ENCODE data around the gene ADM.
"Not testable (repeated sequence)": the region's sequence is repeated elsewhere in the genome, so short reads cannot be mapped to it uniquely, and the experiment has no call there.

Gene ADM

GRCh38 chr11:10304495-10305261 is at the start of gene ADM:
ADM (plus strand) TSS chr11:10305073; CDS start chr11:10305701, 628 bp downstream.
- H3K27ac ChIP-seq: peak within 1 kb of the TSS in 20 of 21 experiments; percentile 56 to 91 (median 82)
- H3K4me3 ChIP-seq: peak within 1 kb of the TSS; percentile 52 to 77 (median 65)

- no peak overlapping the region for H3K27ac ChIP-seq
- H3K4me3 ChIP-seq: no peak overlapping the region
Measured at GRCh38 chr11:10255388-10256125, 49.3 kb upstream of the ADM start.

- no peak overlapping the region for H3K4me3 ChIP-seq
- no peak overlapping the region for H3K27ac ChIP-seq
Measured at GRCh38 chr11:10257478-10257877, 47.4 kb upstream of the ADM start.

GRCh38 chr11:10261821-10262220 is 43.1 kb upstream of the ADM start:
- H3K27ac ChIP-seq: no peak overlapping the region
- H3K4me3 ChIP-seq: no peak overlapping the region

GRCh38 chr11:10263929-10264328 is 40.9 kb upstream of the ADM start:
- H3K27ac ChIP-seq: no peak overlapping the region
- H3K4me3 ChIP-seq: no peak overlapping the region

GRCh38 chr11:10264716-10265115 is 40.2 kb upstream of the ADM start:
- not testable (repeated sequence) for H3K4me3 ChIP-seq, H3K27ac ChIP-seq

GRCh38 chr11:10265936-10266335 is 38.9 kb upstream of the ADM start:
- no peak overlapping the region for H3K27ac ChIP-seq

GRCh38 chr11:10267821-10268220 is 37.1 kb upstream of the ADM start:
- Histone ChIP-seq H3K27ac (peak overlapping the region in 1 of 21 experiments; percentile 5), H3K4me3 (no peak overlapping the region)

More at GRCh38 chr11:10265936-10266335, 38.9 kb upstream of the ADM start:
- no peak overlapping the region for H3K4me3 ChIP-seq

- Histone ChIP-seq H3K27ac (no peak overlapping the region), H3K4me3 (no peak overlapping the region)
Measured at GRCh38 chr11:10268746-10269488, 36.0 kb upstream of the ADM start.

- Histone ChIP-seq H3K27ac (no peak overlapping the region), H3K4me3 (no peak overlapping the region)
Measured at GRCh38 chr11:10272132-10272531, 32.7 kb upstream of the ADM start.

- H3K27ac ChIP-seq: no peak overlapping the region
Measured at GRCh38 chr11:10273738-10274137, 31.1 kb upstream of the ADM start.

GRCh38 chr11:10274726-10275125 is 30.1 kb upstream of the ADM start:
- Histone ChIP-seq H3K4me3 (no peak overlapping the region), H3K27ac (no peak overlapping the region)

More at GRCh38 chr11:10273738-10274137, 31.1 kb upstream of the ADM start:
- no peak overlapping the region for H3K4me3 ChIP-seq

- no peak overlapping the region for H3K4me3 ChIP-seq
- H3K27ac ChIP-seq: no peak overlapping the region
Measured at GRCh38 chr11:10275714-10276113, 29.2 kb upstream of the ADM start.

- Histone ChIP-seq H3K4me3 (no peak overlapping the region), H3K27ac (no peak overlapping the region)
Measured at GRCh38 chr11:10282117-10282516, 22.8 kb upstream of the ADM start.

- H3K27ac ChIP-seq: no peak overlapping the region
- H3K4me3 ChIP-seq: no peak overlapping the region
Measured at GRCh38 chr11:10283991-10284390, 20.9 kb upstream of the ADM start.

GRCh38 chr11:10285148-10285802 is 19.6 kb upstream of the ADM start:
- H3K27ac ChIP-seq: peak overlapping the region in 3 of 21 experiments; percentile 20 to 62 (median 21)
- H3K4me3 ChIP-seq: no peak overlapping the region

GRCh38 chr11:10287140-10287539 is 17.7 kb upstream of the ADM start:
- no peak overlapping the region for H3K4me3 ChIP-seq
- no peak overlapping the region for H3K27ac ChIP-seq

- Histone ChIP-seq H3K4me3 (no peak overlapping the region), H3K27ac (no peak overlapping the region)
Measured at GRCh38 chr11:10287766-10288715, 16.8 kb upstream of the ADM start.
